ENCODE data around the gene TEX22.

TEX22 gene

DNA sequence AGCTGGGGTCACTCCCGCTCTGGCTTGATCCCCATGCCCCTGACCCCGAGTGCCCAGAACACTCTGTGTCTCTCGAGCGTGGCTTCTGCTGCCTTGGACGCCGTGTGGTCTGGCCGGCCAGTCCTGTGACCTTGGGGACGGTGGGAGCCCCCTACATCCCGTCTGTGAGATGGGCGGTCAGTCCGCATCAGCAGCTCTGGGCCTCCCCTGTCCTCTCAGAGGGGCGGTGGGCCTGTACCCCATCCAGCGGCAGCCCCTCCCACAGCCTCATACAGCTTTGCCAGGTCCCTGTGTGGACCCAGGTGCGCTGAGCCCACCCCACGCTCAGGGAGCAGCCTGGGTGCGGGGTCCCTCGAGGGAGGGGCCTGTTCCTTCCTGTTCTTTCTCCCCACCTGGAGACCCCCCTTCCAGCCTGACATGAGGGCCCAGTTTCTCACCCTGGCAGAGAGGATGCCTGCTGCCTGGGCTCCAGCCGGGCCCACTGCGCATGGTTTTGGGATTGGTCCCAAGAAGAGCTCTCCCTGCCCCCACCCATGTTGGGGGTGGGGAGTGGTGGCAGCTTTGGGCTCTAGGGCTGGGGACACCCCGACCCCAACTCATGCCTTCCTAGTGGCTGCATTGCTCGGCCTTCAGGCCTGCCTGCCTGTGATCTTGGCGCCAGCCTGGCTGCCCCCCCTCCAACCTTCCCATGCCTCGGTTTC lies 22.8 kb downstream of the TEX22 start:
- no peak for DNase-seq (ENCODE audit: low spot score)

DNA sequence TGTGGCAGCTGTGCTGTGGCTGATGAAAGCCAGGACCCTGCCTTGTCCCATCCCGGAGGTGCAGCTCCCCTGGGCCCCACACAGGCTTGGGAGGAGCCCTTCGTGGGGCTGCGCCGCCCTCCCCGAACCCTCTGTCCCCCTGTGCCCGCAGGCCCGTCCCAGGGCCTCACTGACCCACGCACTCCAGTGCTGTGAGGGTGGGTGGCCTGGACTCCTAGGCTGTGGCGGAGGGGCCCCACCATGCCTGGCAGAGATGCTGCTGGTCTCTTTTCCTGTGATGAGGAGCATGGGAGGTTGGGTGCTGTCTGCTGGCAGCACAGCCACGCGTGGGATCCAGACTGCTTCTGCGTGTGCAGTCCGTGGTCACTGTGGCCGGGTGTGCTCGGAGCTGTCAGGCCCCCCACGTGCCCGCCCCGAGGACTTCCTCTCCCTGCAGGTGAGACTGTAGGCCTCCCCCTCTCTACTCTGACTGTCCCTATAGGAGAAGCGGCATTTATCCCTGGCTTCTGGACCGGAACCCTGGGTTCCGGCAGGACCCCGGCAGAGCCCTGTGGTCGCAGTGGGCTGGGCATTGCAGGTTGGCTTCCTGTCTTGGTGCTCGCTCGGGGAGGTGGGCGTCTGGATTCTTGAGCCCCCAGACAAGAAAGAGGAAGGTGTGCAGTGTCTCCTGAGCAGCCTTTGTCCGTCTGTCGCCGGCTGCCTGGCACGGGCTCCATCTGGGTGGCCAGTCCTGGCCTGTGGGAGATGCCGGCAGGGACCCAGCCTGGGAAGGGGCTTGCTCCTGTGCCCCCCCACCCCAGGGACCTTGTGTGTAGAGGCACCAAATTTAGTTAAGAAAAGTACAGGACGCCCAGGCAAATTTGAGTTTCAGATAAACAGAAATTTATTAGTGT lies 23.6 kb downstream of the TEX22 start:
- no peak for DNase-seq (ENCODE audit: low spot score)

DNA sequence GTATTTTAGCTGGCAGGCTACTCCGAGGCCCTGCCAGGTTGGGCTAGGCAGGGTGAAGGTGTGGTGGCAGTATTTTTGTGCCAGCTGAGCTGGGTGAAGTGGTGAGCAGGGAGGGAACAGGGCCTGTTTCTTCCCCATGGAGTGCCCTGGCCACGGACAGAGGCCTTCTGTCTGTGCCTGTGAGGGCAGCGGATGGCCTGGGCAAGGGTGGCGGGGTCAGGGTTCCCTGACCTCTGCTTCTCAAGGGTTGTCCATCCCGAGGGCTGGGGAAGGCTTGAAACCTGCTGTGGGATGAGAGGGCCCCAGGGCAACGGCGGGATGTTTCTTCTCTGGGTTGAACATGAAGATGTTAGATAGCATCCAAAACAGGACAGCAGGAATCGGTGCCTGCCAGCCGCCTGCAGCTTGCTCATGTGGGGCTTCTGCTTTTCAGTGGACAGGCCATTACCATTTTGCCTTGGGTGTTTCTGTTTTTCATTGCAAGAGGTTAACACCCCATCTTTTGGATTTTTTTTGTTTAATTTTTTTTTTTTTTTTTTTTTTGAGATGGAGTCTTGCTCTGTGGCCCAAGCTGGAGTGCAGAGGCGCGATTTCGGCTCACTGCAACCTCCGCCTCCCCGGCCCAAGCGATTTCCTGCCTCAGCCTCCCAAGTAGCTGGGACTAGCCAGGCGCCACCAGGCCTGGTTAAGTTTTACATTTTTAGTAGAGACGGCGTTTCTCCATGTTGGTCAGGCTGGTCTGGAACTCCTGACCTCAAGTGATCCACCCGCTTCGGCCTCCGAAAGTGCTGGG lies 24.6 kb downstream of the TEX22 start:
- peak; percentile 34 for DNase-seq (ENCODE audit: low spot score)

DNA sequence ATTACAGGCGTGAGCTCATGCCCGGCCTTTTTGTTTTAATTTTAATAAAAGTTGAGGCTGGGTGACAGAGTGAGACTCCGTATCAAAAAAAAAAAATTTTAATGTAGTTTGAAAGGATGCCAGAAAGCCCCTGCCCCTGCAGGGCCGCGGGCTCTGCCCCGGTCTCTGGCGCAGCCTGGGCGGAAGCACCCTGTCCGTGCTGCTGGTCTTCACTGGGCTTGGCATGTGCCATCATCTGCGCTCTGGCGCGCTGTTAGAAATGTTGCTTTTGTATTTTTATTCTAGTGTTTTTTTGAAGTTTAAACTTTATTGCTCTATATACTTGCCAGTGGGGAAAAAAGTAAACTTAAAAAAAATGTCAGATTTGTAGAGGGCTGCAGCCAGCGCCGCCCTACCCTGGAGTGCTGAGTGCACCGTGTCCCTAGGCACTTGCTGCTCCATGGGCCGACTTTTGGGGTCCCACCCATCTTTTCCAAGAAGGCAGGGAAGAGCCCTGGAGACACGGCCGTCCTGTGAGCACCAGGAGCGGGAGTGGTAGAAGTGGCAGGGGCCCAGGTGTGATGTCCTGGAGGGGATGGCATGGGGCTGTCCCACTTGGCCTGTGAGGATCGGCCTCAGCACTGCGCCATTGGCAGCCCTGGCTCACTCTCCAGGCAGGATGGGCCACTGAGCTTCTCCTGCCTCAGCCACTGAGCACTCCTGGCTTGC lies 25.3 kb downstream of the TEX22 start:
- DNase-seq (ENCODE audit: low spot score): no peak

DNA sequence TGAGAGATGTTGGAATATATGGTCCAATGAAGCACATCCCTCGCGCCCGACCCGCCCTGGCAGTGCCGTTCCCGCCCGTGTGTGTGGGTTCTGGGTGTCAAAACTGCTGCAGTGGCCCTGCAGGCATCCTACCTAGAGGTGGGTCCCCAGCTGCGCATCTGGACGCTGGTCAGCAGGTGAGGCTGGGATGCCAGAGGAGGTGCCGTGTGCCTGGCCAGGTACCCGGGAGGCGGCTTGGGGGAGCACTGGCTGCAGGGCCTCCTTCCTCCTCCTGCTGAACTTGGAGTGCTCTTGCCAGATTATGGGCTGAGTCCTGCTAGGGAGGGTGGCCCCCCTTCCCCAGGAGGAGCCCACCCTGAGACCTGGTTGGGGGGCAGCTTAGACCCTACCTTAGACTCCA lies 26.5 kb downstream of the TEX22 start:
- no peak for DNase-seq (ENCODE audit: low spot score)

DNA sequence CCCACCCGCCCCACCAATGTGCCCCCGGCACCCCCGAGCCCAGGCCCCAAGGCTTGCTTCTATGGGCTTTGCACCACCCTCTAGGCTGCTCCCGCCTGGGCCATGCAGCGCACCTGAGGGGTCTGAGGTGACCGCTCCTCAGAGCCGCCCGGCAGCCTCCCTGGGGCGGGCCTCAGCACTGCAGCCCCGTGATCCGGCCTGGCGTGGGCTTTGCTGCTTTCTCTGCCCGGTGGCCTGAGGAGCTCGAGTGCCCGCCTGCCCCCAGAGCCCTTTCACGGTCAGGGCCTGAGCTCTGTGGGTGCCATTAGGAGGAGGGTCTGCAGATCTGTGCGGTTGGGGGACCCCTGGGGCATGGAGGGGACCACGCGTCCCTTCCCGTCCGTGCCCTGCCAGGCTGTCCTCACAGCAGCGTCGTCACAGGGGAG lies 27.5 kb downstream of the TEX22 start:
- no peak for DNase-seq (ENCODE audit: low spot score)

DNA sequence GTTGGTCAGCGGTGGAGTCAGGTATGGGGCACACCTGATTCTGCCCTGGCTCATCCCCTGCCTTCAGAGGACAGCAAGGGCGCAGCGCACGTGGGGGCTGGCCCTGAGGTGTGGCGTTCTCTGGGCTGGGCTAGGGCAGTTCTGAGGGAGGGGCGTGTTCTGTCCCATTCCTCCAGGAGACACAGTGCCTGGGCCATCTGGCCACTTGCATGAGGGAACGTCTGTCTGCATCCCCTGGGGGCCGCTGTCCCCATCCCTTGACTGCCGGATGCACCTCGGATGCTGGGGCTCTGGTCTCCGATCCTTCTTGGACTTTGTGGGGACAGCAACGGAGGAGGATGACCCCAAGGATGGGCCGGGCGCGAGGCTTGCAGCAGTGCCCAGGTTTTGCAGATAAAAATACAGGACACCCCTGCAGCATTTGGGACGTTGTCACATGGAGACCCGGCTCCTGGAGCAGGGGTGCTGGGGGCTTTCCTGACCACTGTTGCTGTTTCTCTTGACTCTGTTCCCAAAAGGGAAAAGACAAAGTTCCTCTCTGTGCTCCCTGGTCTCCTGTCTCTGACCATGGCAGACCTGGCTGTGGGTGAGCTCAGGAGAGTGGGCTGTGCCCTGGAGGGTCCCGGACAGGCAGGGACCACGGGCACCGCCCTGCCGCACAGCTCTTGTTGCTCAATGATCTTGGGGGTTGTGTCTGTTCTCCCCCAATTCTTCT lies 28.2 kb downstream of the TEX22 start:
- DNase-seq (ENCODE audit: low spot score): no peak

DNA sequence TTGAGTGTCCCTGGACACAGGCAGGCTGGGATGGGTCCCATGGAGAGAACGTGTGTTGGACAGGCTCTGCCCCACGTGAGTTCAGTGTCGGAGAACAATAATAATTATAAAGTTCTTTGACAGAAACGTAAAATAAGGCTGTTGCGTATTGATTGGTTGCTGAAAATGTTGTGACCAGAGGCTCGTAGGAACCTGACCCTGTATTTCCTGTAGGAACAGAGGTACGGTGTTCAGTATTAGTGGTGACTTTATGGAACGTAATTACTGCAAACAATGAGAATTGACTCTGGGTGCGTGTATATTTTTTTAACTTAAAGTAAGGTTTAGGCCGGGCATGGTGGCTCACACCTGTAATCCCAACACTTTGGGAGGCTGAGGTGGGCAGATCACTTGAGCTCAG lies 29.1 kb downstream of the TEX22 start:
- DNase-seq (ENCODE audit: low spot score): no peak

DNA sequence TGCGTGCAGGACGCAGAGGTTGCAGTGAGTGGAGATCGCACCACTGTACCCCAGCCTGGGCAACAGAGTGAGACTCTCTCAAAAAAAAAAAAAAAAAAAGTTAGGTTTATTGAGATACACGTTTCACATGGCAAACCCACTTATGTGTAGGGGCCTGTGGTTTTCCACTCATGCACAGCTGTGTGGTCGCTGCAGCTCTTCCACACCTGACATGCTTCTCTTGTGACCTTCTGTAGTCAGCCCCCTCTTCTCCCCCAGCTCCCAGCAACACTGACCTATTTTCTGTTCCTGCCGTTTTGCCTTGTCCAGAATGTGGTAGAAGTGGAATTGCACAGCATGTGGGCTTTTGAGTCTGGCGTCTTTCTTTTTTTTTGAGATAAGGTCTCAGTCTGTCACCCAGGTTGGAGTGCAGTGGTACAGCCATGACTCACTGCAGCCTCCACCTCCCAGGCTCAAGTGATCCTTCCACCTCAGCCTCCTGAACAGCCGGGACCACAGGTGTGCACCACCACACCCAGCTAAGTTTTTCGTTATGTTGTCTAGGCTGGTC lies 29.7 kb downstream of the TEX22 start:
- DNase-seq (ENCODE audit: low spot score): no peak

DNA sequence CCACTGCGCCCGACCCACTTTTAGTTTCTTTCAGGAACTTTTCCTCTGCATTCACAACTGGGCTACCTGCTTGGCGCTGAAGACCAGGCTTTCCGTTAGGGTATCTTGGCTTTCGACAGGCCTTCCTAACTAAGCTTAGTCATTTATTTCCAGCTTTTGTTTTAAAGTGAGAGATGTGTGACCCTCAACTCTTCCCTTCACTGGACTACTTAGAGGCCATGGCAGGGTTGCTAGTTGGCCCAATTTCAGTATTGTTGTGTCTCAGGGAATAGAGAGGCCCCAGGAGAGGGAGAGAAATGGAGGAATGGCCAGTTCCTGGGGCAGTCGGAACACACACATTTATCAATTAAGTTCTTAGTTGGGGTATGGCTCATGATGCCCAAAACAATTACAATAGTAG lies 31.7 kb downstream of the TEX22 start:
- no peak for DNase-seq (ENCODE audit: low spot score)

DNA sequence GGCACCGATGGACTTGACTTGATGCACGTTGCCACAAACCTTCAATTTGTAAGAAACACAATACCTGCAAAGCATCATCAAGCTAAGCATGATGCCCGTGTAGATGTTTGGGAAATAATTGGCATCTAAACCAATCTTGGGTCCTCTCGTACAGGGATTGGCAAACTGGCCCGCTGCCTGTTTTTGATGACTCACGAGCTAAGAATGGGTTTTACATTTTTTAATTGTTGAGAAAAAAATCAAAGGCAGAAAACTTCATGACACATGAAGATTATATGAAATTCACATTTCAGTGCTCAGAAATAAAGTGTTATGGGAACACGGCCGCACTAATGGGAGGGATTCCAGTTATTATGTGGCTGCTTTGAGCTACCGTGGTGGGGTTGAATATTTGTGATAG lies 32.2 kb downstream of the TEX22 start:
- DNase-seq (ENCODE audit: low spot score): no peak

DNA sequence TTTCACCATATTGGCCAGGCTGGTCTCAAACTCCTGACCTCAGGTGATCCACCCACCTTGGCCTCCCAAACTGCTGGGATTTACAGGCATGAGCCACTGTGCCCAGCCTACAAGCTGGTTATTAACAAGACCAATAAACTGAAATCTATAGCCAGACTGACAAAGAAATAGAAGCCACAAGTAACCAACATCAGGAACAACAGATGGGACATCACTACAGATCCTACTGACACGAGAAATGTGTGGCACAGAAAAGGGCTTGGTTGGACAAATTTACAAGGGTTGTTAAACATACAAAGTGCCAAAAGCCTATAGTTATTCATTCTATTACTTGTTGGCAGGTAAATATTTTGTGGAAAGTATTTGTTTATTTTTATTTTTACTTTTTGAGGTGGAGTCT lies 32.9 kb downstream of the TEX22 start:
- no peak for DNase-seq (ENCODE audit: low spot score)

DNA sequence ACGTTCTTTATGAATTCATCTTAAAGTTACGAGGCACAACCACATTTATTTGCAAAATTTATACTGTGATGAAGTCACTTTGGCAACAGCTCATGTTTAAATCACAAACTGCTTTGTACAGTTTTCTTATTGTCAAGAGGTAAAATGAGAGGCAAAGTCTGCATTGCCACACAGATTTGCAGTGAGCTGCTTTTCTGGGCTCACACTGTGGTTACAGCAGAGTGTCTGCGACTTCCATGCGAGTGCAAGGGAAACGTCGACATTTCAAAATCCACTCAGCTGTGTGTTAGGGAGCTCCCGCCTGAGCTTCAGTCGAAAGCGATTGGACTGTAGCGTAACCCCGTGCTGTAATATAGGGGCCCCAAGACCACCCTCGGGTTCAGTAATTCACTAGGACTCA lies 34.3 kb downstream of the TEX22 start:
- no peak for DNase-seq (ENCODE audit: low spot score)

DNA sequence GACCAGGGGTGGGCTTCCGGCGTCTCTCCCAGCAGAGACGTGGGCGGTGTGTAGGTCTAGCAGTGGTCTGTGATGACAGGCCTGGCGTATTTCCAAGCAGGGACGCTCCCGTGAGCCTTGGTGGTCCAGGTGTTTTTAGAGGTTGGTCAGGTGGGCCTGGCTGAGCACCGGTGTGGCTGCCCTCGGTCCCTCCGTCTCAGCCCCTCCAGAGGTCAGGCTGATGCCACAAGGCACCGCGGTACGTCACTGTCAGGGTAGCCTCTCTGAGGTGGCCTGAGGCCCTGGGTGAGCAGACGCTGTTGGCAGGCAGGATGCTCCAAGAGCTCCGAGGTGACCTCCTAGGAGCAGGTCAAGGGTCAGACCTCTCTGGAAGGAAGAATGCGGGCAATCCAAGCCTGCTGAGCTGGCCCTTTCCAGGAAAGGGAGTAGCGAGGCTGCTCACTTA lies 34.8 kb downstream of the TEX22 start:
- DNase-seq (ENCODE audit: low spot score): no peak

DNA sequence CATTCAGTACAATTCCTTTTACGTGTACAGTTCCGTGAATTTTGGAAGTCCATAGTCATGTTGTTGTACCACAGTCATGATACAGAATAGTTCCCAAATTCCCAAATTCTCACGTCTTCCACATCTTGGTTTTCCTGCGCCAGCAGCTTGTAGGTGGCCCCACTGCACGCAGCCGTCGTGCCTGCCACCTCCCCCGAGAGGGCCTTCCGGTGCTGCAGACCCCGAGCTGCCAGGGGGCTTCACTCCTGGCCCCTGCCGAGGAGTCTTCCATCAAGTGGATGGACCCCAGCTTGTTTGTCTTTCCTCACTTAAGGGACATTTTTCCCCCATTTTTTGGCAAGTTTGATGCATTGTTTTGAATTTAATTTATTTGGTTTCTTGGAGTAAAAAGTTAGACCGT lies 38.1 kb downstream of the TEX22 start:
- DNase-seq (ENCODE audit: low spot score): no peak

DNA sequence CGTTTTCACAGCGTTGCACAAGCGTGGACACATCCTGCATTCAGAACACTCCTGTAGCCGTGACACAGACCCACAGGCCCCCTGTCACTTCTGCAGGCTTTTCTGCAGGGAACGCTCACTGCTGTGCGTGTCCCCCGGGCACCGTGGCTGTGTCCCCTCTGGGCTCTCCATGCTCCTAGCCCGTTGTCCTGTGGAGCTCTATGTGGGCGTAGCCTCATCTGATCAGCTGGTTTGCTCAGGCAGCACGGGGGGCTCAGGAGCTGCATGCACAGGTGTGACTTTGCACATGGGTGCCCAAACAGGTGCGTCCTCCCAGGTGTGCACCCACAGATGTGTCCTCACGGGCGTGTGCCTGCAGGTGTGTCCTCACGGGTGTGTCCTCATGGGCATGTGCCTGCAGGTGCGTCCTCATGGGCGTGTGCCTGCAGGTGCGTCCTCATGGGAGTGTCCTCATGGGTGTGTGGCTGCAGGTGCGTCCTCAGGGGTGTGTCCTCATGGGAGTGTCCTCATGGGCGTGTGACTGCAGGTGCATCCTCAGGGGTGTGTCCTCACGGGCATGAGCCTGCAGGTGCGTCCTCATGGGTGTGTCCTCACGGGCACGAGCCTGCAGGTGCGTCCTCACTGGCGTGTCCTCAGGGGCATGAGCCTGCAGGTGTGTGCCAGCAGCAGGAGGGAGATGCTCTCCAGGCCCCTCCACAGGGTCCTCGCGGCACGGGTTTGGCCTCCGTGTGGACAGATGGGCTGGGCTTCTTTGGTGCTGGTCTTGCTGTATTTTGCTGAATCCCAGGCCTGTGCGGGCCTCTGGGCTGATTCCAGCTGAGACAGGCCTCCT lies 38.8 kb downstream of the TEX22 start:
- no peak for DNase-seq (ENCODE audit: low spot score)

DNA sequence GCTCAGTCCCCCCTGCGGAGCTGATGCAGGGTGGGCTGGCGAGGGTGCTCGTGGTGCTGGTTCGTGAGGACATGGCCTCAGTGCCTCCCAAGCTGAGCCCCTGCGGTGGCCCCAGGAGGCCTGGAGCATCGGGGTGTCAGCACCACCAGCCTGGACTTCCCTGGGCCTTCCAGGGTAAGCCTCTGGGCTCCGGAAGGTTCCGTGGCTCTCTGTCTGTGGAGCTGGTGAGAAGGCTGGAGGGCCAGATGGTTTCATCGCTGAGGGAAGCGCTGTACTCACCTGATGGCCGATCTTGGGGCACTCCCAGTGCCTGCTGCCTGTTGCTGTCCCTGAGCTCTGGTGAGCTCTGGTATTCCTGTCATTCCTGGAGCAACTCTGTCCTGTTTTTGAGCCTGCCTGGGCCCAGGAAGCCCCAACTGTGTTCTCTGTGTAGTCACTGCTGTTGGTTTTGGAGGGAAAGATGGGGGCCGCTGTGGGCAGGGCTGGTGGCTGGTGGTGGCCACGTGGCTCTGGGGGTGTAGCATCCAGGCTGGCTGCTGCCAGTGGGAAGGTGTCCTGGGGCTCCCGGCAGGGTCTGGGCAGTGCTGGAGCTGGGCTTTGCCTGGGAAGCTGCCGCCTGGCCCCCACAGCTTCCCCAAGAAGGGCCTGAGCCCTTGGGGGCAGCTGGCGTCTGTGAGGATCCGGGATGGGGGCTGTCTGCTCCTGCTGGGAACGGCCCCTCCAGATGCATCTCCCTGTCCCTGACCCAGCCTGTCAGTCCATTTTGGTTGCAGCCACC lies 39.6 kb downstream of the TEX22 start:
- peak; percentile 43 for DNase-seq (ENCODE audit: low spot score)

DNA sequence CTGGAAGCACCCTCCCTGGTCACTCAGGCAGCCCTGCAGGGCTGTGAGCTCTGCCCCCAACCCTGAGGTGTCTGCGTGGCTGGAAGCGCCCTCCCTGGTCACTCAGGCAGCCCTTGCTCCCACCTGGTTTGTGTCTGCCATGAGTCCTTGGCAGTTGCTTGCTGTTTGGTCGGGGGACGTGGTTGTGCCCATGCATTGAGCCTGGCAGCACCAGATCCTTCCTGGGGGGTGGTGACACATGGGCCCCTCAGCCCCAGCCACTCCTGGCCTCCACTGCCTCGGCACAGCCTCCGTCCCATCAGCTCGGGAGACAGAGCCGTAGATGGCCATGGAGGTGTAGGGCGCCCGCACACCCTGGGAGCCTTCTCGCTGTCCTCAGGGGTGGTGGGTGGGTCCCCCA lies 40.8 kb downstream of the TEX22 start:
- DNase-seq (ENCODE audit: low spot score): no peak
